Activated CD8-positive, alpha-beta T cell treated with anti-CD3 and anti-CD28 coated beads for 36 hours (primary cell): ENCODE results near the gene DRAP1. TPM values are rescaled to one million over a fixed set of nuclear protein-coding genes. Genes with fewer than 3 reads are reported as not detected.

Experiments
- ATAC-seq: fragments of 200-7000 bp; cut with Tn5 transposase; one replicate; pipeline ENCODE4 v1.10.0; 2021; ENCODE audit warnings: mild to moderate bottlenecking, moderate library complexity
- CTCF ChIA-PET: fragments of 350-600 bp; sonication (Branson Sonifier 250); formaldehyde crosslinking; loops from one replicate; lab custom pipeline; 2021; ENCODE audit warnings: antibody characterized with exemption; lab: Charles Lee
- POLR2A ChIA-PET: fragments of 350-600 bp; sonication (Branson Sonifier 250); formaldehyde crosslinking; loops from one replicate; lab custom pipeline; 2021; ENCODE audit warnings: antibody characterized with exemption; lab: Charles Lee
- DNase-seq: peaks from one replicate; pipeline ENCODE4 v3.0.0-alpha.2; 2020
- H3K27ac Mint-ChIP-seq: one replicate; pipeline ENCODE4 v1.8.0; 2021; ENCODE audit warnings: mild to moderate bottlenecking, mixed read lengths
- H3K27me3 Mint-ChIP-seq: one replicate; pipeline ENCODE4 v1.8.0; 2021; ENCODE audit warnings: mixed read lengths
- H3K36me3 Mint-ChIP-seq: one replicate; pipeline ENCODE4 v1.8.0; 2021; ENCODE audit warnings: low read depth, mixed read lengths
- H3K4me1 Mint-ChIP-seq: one replicate; pipeline ENCODE4 v1.8.0; 2021; ENCODE audit warnings: low read depth, mixed read lengths
- H3K4me3 Mint-ChIP-seq: one replicate; pipeline ENCODE4 v1.8.0; 2021; ENCODE audit warnings: mild to moderate bottlenecking, moderate library complexity, mixed read lengths
- H3K9me3 Mint-ChIP-seq: one replicate; pipeline ENCODE4 v1.8.0; 2021; ENCODE audit warnings: mixed read lengths
- intact Hi-C: fragments of 100-400 bp; cut with micrococcal nuclease; formaldehyde crosslinking; loops from one replicate; pipeline ENCODE4 v1.10.0; 2022
- total RNA-seq, 2 experiments: library from RNA; stranded (reverse); gene quantifications; one replicate each; pipeline ENCODE4 v1.2.3, GENCODE V29; 2021
- TF ChIP-seq, protein P1 (sequence below): fragments of 200-600 bp; IDR thresholded peaks from one replicate; pipeline ENCODE4 v1.8.0; 2022; ENCODE audit warnings: antibody characterized with exemption, mild to moderate bottlenecking

The DRAP1 gene
- total RNA-seq, 2 experiments from 2014 or later, result 135 TPM

DNA sequence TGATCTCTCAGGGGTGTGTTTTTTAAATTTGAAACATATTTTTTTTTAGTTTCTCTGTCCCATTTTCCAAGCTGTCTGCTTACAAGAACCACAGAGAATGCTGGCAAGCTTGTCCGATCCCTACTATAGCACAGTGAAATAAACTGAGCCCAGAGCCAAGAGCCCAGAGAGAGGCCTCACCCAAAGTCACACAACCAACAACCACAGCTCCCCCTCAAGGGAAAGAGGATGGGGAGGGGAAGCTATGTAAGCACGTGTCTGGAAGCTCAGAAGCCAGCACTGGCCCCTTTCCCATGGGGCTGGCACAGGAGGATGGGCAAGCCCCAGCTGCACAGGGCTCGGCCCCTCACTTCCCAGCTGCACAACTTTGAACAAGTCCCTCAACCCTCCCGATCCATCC, 39.1 kb downstream of the DRAP1 start:
- TF ChIP-seq, protein P1, sequence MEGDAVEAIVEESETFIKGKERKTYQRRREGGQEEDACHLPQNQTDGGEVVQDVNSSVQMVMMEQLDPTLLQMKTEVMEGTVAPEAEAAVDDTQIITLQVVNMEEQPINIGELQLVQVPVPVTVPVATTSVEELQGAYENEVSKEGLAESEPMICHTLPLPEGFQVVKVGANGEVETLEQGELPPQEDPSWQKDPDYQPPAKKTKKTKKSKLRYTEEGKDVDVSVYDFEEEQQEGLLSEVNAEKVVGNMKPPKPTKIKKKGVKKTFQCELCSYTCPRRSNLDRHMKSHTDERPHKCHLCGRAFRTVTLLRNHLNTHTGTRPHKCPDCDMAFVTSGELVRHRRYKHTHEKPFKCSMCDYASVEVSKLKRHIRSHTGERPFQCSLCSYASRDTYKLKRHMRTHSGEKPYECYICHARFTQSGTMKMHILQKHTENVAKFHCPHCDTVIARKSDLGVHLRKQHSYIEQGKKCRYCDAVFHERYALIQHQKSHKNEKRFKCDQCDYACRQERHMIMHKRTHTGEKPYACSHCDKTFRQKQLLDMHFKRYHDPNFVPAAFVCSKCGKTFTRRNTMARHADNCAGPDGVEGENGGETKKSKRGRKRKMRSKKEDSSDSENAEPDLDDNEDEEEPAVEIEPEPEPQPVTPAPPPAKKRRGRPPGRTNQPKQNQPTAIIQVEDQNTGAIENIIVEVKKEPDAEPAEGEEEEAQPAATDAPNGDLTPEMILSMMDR, result no peak
- H3K36me3 Mint-ChIP-seq, result peaks cover 13% of the 10 kb centered on the region
- no peaks in the 10 kb centered on the region for H3K9me3 Mint-ChIP-seq
- CTCF ChIA-PET, result interaction anchor here (0.8 to 2.4 kb wide), 6 partner anchors 59 to 109 kb away, joined by 3 to 11 read pairs (median 3); partner anchors contain the start of genes CCDC85B, FIBP and MUS81
- DNase-seq (no peak), ATAC-seq (no peak)
- POLR2A ChIA-PET, result interaction anchor here (0.7 to 7.2 kb wide), 7 partner anchors 30 to 538 kb away, joined by 3 to 54 read pairs (median 6); partner anchors contain the start of genes BANF1, CCDC85B, FIBP and FOSL1
- no peaks in the 10 kb centered on the region for H3K27me3 Mint-ChIP-seq
- H3K4me1 Mint-ChIP-seq, result peaks cover 41% of the 10 kb centered on the region
- H3K27ac Mint-ChIP-seq, result peak overlapping the region; percentile 93
- H3K4me3 Mint-ChIP-seq, result no peak overlapping the region
- intact Hi-C loops, result no loop called here

DNA sequence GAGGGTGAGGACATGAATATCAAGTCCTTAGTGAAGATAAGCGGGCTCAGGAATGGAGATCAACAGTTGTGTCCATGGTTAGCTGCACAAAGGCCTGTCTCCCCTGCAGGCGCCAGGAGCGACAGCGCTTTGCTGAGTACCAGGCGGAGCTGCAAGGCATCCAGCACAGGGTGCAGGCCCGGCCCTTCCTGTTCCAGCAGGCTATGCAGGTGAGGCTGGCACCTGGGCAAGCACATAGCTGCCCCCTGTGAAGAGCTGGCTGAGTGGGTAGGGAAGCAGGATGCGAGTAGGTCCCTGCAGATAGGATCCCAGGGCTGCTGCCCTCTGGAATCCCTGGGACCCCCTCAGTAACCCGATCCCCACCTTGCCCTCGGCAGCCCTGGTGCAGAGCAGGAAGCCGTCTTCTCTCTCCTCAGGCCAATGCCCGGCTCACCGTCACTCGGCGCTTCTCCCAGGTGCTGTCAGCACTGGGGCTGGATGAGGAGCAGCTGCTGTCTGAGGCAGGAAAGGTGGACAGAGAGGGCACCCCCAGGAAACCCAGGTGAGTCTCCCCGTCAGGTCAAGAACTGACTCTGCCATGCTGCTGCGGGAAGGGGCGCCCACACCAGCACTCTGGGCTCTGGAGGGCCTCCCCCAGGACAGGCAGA, 39.7 kb downstream of the DRAP1 start:
- DNase-seq, result no peak
- H3K4me1 Mint-ChIP-seq, result peaks cover 45% of the 10 kb centered on the region
- peaks cover 16% of the 10 kb centered on the region for H3K36me3 Mint-ChIP-seq
- H3K27me3 Mint-ChIP-seq, result no peaks in the 10 kb centered on the region
- CTCF ChIA-PET, result interaction anchor here (0.8 to 3.6 kb wide), 7 partner anchors 60 to 109 kb away, joined by 3 to 17 read pairs (median 3); partner anchors contain the start of genes CCDC85B, FIBP and MUS81
- POLR2A ChIA-PET, result interaction anchor here (0.7 to 7.2 kb wide), 8 partner anchors 28 to 539 kb away, joined by 3 to 54 read pairs (median 5); partner anchors contain the start of genes BANF1, CCDC85B, FIBP and FOSL1
- intact Hi-C loops, result no loop called here
- H3K9me3 Mint-ChIP-seq, result no peaks in the 10 kb centered on the region
- H3K4me3 Mint-ChIP-seq, result no peak overlapping the region
- ATAC-seq, result no peak
- TF ChIP-seq, protein P1, result no peak
- peak overlapping the region; percentile 93 for H3K27ac Mint-ChIP-seq

DNA sequence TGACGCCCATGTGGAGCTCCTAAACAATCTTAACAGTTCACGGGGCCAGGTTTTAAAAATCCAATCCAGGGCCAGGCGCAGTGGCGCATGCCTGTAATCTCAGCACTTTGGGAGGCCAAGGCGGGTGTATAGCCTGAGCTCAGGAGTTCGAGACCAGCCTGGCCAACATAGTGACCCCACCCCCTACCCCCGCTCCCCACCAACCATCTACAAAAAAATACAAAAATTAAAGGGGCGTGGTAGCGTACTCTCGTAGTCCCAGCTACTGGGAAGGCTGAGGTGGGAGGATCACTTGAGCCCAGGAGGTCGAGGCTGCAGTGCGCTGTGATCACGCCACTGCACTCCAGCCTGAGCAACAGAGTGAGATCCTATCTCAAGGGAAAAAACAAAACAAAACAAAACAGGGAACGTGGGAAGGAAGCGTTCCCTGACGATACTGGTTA, 41.6 kb downstream of the DRAP1 start:
- TF ChIP-seq, protein P1, result no peak
- peak overlapping the region; percentile 97 for H3K27ac Mint-ChIP-seq
- intact Hi-C loops, result loop anchor here (1.0 to 10.0 kb wide), 2 partner anchors 42 to 66 kb away; partner anchors contain the start of genes C11orf68, CCDC85B and DRAP1
- H3K36me3 Mint-ChIP-seq, result peaks cover 32% of the 10 kb centered on the region
- ChIA-PET POLR2A (interaction anchor here (0.6 to 7.2 kb wide), 6 partner anchors 21 to 476 kb away, joined by 3 to 54 read pairs (median 4); partner anchors contain the start of genes CCDC85B, FIBP and FOSL1), CTCF (interaction anchor here (1.3 to 3.6 kb wide), 4 partner anchors 70 to 298 kb away, joined by 3 to 17 read pairs (median 12); partner anchors contain the start of genes CCDC85B, FIBP and RELA)
- DNase-seq (no peak), ATAC-seq (peak; percentile 4)
- peak overlapping the region; percentile 82 for H3K4me3 Mint-ChIP-seq
- no peaks in the 10 kb centered on the region for H3K27me3 Mint-ChIP-seq
- H3K4me1 Mint-ChIP-seq, result peaks cover 48% of the 10 kb centered on the region
- H3K9me3 Mint-ChIP-seq, result no peaks in the 10 kb centered on the region

DNA sequence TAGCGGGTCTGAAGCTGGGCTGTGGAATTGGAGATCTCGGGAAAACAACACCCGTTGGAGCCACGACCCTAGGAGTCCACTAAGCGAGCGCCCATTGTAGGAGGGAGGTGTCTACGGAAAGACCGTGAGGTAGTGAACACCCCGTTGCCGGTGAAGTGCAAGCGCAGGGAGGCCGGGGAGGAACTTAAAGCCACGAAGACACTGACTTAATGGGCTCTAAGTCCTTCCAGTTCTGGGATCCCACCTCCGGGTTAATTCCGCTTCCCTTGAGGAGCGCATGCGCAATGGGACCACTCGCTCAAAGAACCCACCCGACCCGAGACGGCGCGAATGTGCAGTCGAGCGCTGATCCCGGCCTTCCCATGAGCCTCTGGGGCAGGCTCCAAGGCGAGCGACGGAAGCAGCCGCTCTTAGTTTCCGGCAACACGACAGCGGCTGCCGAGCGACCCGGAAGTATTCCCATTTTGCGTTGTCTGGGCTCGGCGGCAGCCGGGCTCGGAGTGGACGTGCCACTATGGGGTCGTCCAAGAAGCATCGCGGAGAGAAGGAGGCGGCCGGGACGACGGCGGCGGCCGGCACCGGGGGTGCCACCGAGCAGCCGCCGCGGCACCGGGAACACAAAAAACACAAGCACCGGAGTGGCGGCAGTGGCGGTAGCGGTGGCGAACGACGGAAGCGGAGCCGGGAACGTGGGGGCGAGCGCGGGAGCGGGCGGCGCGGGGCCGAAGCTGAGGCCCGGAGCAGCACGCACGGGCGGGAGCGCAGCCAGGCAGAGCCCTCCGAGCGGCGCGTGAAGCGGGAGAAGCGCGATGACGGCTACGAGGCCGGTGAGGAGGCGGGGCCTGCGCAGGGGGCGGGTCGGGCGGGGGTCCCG, 42.3 kb downstream of the DRAP1 start, which contains the start of gene SART1:
SART1 (plus strand) TSS at position 468 of the 874 bp plus-strand sequence; CDS start at position 515, 47 bp downstream.
- ChIA-PET POLR2A (interaction anchor here (0.6 to 7.2 kb wide), 10 partner anchors 14 to 71 kb away, joined by 3 to 54 read pairs (median 4); partner anchors contain the start of genes CCDC85B, FIBP and FOSL1), CTCF (interaction anchor here (2.5 to 3.6 kb wide), 3 partner anchors 70 to 77 kb away, joined by 12 to 17 read pairs (median 13); partner anchors contain the start of genes CCDC85B and FIBP)
- TF ChIP-seq, protein P1, result no peak
- intact Hi-C loops, result loop anchor here (1.0 to 10.0 kb wide), 2 partner anchors 42 to 67 kb away; partner anchors contain the start of genes C11orf68, CCDC85B and DRAP1
- H3K9me3 Mint-ChIP-seq, result no peaks in the 10 kb centered on the region
- H3K4me3 Mint-ChIP-seq, result peak within 1 kb of the TSS; percentile 82
- peaks cover 46% of the 10 kb centered on the region for H3K4me1 Mint-ChIP-seq
- no peaks in the 10 kb centered on the region for H3K27me3 Mint-ChIP-seq
- H3K36me3 Mint-ChIP-seq, result peaks cover 36% of the 10 kb centered on the region
- ATAC-seq (peak; percentile 91), DNase-seq (peak; percentile 98)
- peak within 1 kb of the TSS; percentile 97 for H3K27ac Mint-ChIP-seq
